ENCODE results near the gene TMEM38B. TPM values are rescaled to one million over a fixed set of nuclear protein-coding genes. Genes with fewer than 3 reads are reported as not detected.

The TMEM38B gene
- total RNA-seq, 1 experiment from 2014 or later = 30.6 TPM

DNA sequence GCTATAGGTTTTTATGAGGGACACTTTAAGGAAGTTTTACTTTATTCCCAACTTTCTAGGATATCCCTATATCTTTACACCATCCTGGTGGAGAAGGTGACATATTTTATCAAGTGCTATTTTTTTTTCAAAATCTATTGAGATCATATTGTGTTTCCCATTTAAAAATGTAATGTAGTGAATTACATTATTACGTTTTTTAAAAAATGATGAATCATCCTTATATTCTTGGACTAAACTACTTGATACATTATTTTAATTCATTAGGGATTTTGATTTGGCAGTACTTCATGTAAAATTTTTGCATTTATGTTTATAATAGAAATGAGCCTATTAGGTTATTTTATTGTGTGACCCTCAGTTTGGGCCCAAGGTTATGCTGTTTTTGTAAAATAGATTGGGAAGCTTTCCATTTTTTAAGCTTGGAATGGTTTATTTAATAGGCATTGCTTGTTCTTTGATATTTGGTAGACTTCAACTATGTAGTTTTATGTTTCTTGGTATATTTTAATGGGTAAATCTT, 4.1 kb downstream of the TMEM38B start:
- Histone ChIP-seq H3K4me1 (ENCODE audit: control insufficient read depth, insufficient read depth, low read length) (peaks cover 16% of the 10 kb centered on the region), H3K4me3 (ENCODE audit: low read depth in 2 of 2, low read length in 2 of 2) (no peak overlapping the region), H3K36me3 (ENCODE audit: control insufficient read depth, insufficient read depth, low read length) (no peaks in the 10 kb centered on the region), H3K9me3 (ENCODE audit: control insufficient read depth, insufficient read depth, low read depth, low read length) (no peaks in the 10 kb centered on the region), H3K27me3 (ENCODE audit: control insufficient read depth, insufficient read depth, low read length) (no peaks in the 10 kb centered on the region), H3K27ac (ENCODE audit: low read length) (no peak overlapping the region)
- no peak for ATAC-seq
- ChIA-PET POLR2A (no interaction called here), CTCF (no interaction called here)
- intact Hi-C loops (cut with micrococcal nuclease; ENCODE audit: unreplicated experiment) = no loop called here
- no peak for DNase-seq (ENCODE audit: low read depth, low spot score)
- no TSS peak for BruUV-seq (replicated peaks)
- TF ChIP-seq, protein P1, sequence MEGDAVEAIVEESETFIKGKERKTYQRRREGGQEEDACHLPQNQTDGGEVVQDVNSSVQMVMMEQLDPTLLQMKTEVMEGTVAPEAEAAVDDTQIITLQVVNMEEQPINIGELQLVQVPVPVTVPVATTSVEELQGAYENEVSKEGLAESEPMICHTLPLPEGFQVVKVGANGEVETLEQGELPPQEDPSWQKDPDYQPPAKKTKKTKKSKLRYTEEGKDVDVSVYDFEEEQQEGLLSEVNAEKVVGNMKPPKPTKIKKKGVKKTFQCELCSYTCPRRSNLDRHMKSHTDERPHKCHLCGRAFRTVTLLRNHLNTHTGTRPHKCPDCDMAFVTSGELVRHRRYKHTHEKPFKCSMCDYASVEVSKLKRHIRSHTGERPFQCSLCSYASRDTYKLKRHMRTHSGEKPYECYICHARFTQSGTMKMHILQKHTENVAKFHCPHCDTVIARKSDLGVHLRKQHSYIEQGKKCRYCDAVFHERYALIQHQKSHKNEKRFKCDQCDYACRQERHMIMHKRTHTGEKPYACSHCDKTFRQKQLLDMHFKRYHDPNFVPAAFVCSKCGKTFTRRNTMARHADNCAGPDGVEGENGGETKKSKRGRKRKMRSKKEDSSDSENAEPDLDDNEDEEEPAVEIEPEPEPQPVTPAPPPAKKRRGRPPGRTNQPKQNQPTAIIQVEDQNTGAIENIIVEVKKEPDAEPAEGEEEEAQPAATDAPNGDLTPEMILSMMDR (IDR thresholded peaks at IDR 0.05) = no peak
- TF ChIP-seq POLR2AphosphoS5 (IDR thresholded peaks at IDR 0.05; ENCODE audit: low read depth, low read length) = no peak
- TF ChIP-seq, protein P2, sequence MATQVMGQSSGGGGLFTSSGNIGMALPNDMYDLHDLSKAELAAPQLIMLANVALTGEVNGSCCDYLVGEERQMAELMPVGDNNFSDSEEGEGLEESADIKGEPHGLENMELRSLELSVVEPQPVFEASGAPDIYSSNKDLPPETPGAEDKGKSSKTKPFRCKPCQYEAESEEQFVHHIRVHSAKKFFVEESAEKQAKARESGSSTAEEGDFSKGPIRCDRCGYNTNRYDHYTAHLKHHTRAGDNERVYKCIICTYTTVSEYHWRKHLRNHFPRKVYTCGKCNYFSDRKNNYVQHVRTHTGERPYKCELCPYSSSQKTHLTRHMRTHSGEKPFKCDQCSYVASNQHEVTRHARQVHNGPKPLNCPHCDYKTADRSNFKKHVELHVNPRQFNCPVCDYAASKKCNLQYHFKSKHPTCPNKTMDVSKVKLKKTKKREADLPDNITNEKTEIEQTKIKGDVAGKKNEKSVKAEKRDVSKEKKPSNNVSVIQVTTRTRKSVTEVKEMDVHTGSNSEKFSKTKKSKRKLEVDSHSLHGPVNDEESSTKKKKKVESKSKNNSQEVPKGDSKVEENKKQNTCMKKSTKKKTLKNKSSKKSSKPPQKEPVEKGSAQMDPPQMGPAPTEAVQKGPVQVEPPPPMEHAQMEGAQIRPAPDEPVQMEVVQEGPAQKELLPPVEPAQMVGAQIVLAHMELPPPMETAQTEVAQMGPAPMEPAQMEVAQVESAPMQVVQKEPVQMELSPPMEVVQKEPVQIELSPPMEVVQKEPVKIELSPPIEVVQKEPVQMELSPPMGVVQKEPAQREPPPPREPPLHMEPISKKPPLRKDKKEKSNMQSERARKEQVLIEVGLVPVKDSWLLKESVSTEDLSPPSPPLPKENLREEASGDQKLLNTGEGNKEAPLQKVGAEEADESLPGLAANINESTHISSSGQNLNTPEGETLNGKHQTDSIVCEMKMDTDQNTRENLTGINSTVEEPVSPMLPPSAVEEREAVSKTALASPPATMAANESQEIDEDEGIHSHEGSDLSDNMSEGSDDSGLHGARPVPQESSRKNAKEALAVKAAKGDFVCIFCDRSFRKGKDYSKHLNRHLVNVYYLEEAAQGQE (IDR thresholded peaks at IDR 0.05; ENCODE audit: insufficient read depth in 1 of 2, low read depth in 2 of 2, low read length in 1 of 2) = no peak
- TF ChIP-seq TCF7L2 (IDR thresholded peaks at IDR 0.05; ENCODE audit: low read depth, low read length) = no peak
- no peak for TF ChIP-seq SIN3A (IDR thresholded peaks at IDR 0.05; ENCODE audit: borderline replicate concordance, insufficient read depth, low read depth, low read length)
- in situ Hi-C loops (cut with HindIII; ENCODE audit: low pct_unique_long_range_greater_than_20kb, low sequenced_read_pairs) = no loop called here

DNA sequence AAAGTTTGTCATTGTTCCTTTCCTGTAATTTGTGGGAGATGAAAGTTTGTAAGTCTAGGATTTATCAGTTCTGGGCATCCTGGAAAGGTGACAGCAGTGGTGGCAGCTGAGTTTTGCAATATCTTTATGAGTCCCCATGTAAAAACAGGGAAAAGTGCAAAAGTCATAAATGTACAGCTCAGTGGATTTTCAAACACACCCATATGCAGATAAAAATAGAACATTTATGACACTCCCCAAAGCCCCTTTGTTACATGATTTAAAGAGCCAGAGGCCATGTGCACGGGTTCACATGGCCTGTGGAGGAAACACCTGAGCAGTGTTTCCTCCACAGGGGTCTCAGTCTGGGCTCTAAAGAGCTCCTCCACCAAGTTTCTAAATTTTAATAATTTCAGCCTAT, 6.3 kb downstream of the TMEM38B start:
- TF ChIP-seq POLR2AphosphoS5 (IDR thresholded peaks at IDR 0.05; ENCODE audit: low read depth, low read length) (no peak), TCF7L2 (IDR thresholded peaks at IDR 0.05; ENCODE audit: low read depth, low read length) (no peak), SIN3A (IDR thresholded peaks at IDR 0.05; ENCODE audit: borderline replicate concordance, insufficient read depth, low read depth, low read length) (no peak)
- TF ChIP-seq, protein P2 (IDR thresholded peaks at IDR 0.05; ENCODE audit: insufficient read depth in 1 of 2, low read depth in 2 of 2, low read length in 1 of 2) = no peak
- TF ChIP-seq, protein P1 (IDR thresholded peaks at IDR 0.05) = no peak
- ATAC-seq = no peak
- Histone ChIP-seq H3K4me3 (ENCODE audit: low read depth in 2 of 2, low read length in 2 of 2) (no peak overlapping the region), H3K9me3 (ENCODE audit: control insufficient read depth, insufficient read depth, low read depth, low read length) (no peaks in the 10 kb centered on the region), H3K4me1 (ENCODE audit: control insufficient read depth, insufficient read depth, low read length) (peaks cover 14% of the 10 kb centered on the region), H3K36me3 (ENCODE audit: control insufficient read depth, insufficient read depth, low read length) (no peaks in the 10 kb centered on the region), H3K27ac (ENCODE audit: low read length) (no peak overlapping the region), H3K27me3 (ENCODE audit: control insufficient read depth, insufficient read depth, low read length) (no peaks in the 10 kb centered on the region)
- intact Hi-C loops (cut with micrococcal nuclease; ENCODE audit: unreplicated experiment) = no loop called here
- DNase-seq (ENCODE audit: low read depth, low spot score) = no peak
- CTCF ChIA-PET = no interaction called here
- in situ Hi-C loops (cut with HindIII; ENCODE audit: low pct_unique_long_range_greater_than_20kb, low sequenced_read_pairs) = no loop called here
- BruUV-seq (replicated peaks) = no TSS peak
- POLR2A ChIA-PET = no interaction called here

All from Panc1 (cell line).